ENCODE data around the gene KIAA0825.

KIAA0825 gene

GRCh38 chr5:94618493-94619328 lies at the start of gene KIAA0825, which contains the start of gene SLF1:
KIAA0825 (minus strand) TSS chr5:94618604; CDS start chr5:94537126, 81,478 bp downstream.
SLF1 (plus strand) TSS chr5:94618669; CDS start chr5:94628811, 10,142 bp downstream.
- peak; percentile 96 for DNase-seq (ENCODE audit: low read depth, low spot score)

- no peak for DNase-seq (ENCODE audit: low read depth, low spot score)
Observed at GRCh38 chr5:94667937-94668336, 49.5 kb upstream of the KIAA0825 start.

GRCh38 chr5:94661086-94661485 lies 42.7 kb upstream of the KIAA0825 start:
- DNase-seq (ENCODE audit: low read depth, low spot score): no peak

DNA sequence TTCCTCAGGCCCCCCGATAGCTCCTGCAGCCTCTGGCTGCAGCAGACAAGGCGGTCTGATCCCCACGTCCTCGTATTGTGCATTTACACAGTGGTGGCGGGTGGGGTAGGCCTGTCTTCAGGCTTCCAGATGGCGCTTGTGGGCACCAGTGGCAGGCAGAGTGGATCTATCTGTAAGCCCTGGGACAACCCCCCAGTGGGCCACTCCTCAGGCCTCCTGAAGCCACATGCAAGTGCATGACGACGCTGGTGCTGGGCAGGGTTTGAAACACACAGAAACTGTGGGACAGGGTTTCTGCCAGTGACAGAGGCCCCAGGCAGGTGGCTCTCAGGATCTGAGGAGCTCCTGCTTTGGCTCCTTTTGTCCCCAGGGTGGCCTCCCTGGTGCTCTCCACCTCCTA lies 42.1 kb upstream of the KIAA0825 start:
- DNase-seq (ENCODE audit: low read depth, low spot score): no peak

DNA sequence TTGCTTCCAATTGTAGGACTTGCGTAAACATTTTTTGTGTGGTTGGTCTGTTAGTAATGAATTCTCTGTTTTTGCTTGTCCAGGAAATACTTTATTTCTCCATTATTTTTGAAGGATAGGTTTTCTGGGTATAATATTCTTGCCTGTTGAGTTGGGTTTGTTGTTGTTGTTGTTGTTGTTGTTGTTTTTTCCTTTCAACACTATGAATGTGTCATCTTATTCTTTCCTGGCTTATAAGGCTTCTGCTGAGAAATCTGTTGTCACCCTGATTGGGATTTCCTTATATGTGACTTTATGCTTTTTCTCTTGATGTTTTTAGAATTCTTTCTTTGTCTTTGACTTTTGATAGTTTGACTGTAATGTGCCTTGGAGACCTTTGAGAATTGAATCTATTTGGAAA lies 39.9 kb upstream of the KIAA0825 start:
- DNase-seq (ENCODE audit: low read depth, low spot score): no peak

DNA sequence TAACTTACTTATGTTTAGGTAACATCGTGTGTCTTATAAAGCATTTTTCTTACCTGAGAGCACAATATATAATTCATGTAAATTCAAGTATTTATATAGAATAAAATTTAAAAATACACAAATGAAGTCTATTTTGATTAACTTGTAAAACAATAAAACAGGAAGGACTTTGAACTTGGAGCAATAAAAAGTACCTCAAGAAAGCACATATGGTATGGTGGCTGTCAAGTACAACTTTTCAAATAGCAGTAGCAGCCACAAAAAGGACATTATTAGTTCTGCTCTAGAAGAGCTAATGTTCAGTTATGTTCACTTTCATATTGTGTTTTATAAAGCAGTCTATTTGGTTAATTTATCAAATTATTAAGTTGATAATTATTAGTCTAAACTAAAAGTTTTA lies 31.5 kb upstream of the KIAA0825 start:
- no peak for DNase-seq (ENCODE audit: low read depth, low spot score)

DNA sequence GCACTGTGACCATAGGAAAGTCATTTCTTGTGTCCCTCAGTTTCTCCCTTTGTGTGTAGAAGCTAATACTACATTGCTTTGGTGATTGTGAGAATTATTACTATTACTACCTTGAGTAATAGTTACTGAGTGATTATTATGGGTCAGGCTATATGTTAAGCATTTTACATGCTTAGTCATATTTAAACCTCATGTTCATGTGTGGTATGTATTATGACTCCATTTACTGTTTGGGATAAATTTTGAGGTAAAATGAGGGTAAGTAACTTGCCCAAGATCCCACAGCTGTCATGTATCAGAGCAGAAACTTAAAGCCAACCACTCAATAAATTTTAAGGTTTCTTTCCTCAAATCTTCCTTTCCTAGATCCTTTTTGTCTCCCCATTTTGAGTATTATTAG lies 28.4 kb upstream of the KIAA0825 start:
- no peak for DNase-seq (ENCODE audit: low read depth, low spot score)

DNA sequence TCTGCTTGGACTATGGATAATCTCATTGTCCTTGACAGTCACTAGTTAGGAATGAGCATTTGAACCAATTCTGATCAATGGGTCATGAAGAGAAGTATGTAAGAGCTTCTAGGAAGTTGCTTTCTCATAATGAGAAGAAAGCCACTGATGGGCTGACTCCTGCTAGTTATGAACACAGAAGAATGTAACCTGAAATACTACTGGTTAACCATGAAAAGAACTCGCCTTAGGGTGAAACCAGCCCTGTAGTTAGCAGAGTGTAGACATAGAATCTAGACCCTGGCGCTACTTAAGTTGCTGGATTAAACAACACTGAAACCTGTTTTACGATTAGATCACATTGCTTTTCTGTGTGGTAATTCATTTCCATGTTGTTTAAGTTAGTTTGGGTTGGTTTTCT lies 26.6 kb upstream of the KIAA0825 start:
- DNase-seq (ENCODE audit: low read depth, low spot score): no peak

- no peak for DNase-seq (ENCODE audit: low read depth, low spot score)
Observed at GRCh38 chr5:94640176-94640575, 21.8 kb upstream of the KIAA0825 start.

DNA sequence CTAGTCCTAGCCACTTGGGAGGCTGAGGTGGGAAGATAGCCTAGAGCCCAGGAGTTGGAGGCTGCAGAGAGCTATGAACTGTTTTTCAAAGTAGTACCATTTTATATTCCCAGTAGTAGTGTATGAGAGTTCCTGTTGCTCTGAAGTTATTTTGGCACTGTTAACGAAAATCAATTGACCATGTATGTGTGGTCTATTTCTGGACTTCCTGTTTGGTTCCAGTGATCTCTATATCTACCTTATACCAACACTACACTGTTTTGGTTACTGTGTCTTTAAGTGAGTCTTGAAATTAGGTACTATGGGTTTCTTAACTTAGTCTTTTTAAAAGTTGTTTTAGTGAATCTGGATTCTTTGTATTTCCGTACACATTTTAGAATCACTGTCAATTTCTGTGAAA lies 13.6 kb upstream of the KIAA0825 start:
- no peak for DNase-seq (ENCODE audit: low read depth, low spot score)

DNA sequence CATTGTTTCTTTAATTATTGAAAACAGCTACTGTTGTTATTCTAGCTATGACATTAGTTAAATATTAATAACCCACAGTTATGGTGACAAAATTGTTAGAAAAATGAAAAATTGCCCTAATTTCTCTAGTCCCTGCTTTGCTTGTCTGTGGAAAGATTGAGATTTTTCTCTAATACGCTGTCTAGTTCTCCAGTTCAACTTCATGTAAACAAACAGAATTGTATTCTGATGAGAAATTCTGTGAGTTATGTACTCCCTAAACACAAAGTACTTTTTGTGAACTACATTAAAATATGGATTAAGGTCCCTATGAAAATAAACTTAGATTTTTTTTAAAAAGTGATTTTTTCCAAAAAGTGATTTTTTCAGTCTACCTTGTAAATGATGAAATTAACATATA lies 8.8 kb upstream of the KIAA0825 start:
- no peak for DNase-seq (ENCODE audit: low read depth, low spot score)

- no peak for DNase-seq (ENCODE audit: low read depth, low spot score)
Observed at GRCh38 chr5:94623877-94624276, 5.5 kb upstream of the KIAA0825 start.

DNA sequence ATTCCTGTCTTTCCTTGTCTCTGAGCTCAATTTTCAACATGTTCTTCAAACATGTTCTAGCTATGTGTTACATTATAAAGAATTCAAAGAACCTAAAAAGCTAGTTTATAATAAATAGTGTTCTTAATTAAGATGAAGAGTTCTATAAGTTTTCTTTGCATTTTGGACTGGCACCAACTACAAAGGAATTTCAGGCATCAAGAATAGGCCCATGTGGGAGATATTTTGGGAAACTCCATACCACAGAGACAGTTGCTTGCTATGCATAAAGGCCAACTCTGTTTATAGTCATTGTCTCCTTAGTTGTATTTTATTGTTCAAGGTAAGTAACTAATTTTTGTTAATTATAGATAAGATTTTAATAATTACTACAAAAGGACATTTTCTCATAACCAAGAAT lies 4.6 kb upstream of the KIAA0825 start:
- DNase-seq (ENCODE audit: low read depth, low spot score): no peak

GRCh38 chr5:94621763-94622162 lies 3.4 kb upstream of the KIAA0825 start:
- DNase-seq (ENCODE audit: low read depth, low spot score): no peak

GRCh38 chr5:94620256-94620655 lies 1.9 kb upstream of the KIAA0825 start:
- DNase-seq (ENCODE audit: low read depth, low spot score): no peak

GRCh38 chr5:94618029-94618492 lies 343 bp downstream of the KIAA0825 start:
- DNase-seq (ENCODE audit: low read depth, low spot score): peak; percentile 74

DNA sequence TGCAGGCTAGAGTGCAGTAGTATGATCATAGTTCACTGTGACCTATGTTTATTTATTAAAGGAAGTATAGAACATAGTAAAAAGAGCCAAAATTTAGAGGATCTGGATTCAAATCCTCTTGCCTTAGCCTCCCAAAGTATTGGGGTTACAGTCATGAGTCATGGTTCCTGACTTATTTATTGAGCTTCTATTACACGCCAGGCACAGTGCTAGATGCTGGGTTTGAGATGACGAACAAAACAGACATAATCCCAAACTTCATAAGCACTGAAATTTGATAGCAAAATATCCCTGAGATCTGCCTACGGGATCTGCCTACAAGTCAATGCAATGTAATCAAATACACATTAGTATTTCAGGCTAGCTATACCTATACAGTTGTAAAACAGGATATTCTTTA lies 2.5 kb downstream of the KIAA0825 start:
- no peak for DNase-seq (ENCODE audit: low read depth, low spot score)

GRCh38 chr5:94614156-94614805 lies 4.1 kb downstream of the KIAA0825 start:
- DNase-seq (ENCODE audit: low read depth, low spot score): no peak

- DNase-seq (ENCODE audit: low read depth, low spot score): no peak
Observed at GRCh38 chr5:94613583-94613982, 4.8 kb downstream of the KIAA0825 start.

DNA sequence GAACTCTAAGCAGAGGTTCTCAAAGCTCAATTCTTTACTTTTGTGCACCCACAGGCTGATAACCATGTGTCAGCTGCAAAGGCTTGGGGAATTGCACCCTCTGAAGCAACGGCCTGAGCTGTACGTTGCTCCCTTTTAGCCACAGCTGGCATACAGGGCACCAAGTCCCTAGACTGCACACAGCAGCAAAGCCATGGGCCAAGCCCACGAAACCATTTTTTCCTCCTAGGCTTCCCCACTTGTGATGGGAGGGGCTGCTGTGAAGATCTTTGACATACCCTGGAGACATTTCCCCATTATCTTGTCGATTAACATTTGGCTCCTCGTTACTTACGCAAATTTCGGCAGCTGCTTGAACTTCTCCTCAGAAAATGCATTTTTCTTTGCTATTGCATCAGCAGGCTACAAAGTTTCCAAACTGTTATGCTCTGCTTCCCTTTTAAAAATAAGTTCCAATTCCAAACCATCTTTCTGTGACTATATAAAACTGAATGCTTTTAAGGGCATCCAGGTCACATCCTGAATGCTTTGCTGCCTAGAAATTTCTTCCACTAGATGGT lies 23.0 kb downstream of the KIAA0825 start:
- no peak for DNase-seq (ENCODE audit: low read depth, low spot score)

DNA sequence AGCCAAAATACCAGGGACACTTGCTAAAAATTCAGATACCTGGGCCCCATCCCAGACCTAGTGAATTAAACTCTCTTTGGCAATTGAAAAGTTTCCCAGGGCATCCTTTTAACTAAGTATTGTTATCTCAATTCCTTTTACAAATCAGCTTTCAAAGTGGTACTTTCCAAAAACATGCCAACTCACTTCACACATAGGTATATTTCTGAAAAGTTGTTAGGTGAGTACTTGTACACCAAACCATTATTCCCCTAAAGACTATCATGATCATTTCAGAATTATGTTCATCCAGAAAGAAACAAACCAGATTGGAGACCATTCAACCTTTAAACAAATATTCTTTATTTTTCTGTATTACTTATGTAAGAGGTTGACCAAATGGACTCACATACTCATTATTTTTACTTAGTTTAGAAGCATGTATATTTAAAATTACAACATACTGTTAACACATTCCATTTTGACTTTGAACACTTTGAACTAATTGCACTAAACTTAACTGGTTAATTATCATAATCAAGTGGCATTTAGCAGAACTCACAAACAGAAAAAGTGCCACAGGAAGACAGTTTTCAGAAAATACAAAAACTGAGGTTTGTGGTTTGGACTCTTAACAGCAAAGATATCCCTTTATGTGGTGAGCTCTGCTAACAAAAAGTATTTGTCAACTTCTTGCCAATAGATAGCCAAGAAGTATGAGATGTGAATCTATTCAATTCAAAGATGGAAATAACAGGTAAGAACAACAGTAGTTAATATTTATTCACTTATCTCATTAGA lies 40.7 kb downstream of the KIAA0825 start:
- DNase-seq (ENCODE audit: low read depth, low spot score): peak; percentile 59

GRCh38 chr5:94575196-94575595 lies 43.2 kb downstream of the KIAA0825 start:
- no peak for DNase-seq (ENCODE audit: low read depth, low spot score)

Measured in astrocyte of the hippocampus (primary cell).